Cerebellar nuclear complex (tissue), 1 donor: Measurements from ENCODE around the gene HCN3.
"Not testable (repeated sequence)": the region's sequence is repeated elsewhere in the genome, so short reads cannot be mapped to it uniquely, and the experiment has no call there.

Source experiments
- DNase-seq, 2 experiments: peaks; one replicate each; lab custom pipeline; 2025; lab: John Stamatoyannopoulos, UW

The HCN3 gene

GRCh38 chr1:155284476-155284875, 7.2 kb downstream of the HCN3 start:
- DNase-seq, result no peak

GRCh38 chr1:155285063-155285462, 7.8 kb downstream of the HCN3 start:
- no peak for DNase-seq

- no peak for DNase-seq
These were observed 8.4 kb downstream of the HCN3 start for GRCh38 chr1:155285631-155286044.

DNA sequence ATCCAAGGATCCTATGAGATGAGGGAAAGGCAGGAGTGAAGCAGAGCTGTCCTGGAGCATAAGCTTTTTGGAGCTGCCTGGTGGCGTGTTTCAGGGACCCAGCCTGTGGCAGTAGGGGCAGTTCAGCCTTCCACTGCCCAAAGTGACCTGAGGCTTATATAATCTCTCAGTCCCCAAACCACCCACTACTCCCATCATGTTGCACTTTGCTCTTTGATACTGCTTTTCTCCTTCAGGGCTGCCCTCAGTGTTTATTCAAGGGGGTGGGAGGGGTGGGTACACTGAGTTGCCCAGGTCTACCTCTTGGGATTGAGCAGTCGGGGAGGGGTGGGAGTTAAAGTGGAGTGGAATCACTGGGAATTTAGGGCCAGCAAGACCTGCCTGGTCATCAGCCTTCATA, 9.3 kb downstream of the HCN3 start:
- DNase-seq, result no peak

DNA sequence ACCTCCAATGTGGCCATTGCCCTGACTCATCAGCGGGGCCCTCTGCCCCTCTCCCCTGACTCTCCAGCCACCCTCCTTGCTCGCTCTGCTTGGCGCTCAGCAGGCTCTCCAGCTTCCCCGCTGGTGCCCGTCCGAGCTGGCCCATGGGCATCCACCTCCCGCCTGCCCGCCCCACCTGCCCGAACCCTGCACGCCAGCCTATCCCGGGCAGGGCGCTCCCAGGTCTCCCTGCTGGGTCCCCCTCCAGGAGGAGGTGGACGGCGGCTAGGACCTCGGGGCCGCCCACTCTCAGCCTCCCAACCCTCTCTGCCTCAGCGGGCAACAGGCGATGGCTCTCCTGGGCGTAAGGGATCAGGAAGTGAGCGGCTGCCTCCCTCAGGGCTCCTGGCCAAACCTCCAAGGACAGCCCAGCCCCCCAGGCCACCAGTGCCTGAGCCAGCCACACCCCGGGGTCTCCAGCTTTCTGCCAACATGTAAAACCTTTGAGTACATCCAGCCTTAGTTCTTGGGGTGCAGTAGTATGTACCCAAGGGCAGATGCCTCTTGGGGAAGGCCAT, 10.8 kb downstream of the HCN3 start:
- DNase-seq, result no peak

GRCh38 chr1:155291006-155291405, 13.7 kb downstream of the HCN3 start:
- DNase-seq, result not testable (repeated sequence)

GRCh38 chr1:155293086-155293749, 16.0 kb downstream of the HCN3 start:
- no peak for DNase-seq

DNA sequence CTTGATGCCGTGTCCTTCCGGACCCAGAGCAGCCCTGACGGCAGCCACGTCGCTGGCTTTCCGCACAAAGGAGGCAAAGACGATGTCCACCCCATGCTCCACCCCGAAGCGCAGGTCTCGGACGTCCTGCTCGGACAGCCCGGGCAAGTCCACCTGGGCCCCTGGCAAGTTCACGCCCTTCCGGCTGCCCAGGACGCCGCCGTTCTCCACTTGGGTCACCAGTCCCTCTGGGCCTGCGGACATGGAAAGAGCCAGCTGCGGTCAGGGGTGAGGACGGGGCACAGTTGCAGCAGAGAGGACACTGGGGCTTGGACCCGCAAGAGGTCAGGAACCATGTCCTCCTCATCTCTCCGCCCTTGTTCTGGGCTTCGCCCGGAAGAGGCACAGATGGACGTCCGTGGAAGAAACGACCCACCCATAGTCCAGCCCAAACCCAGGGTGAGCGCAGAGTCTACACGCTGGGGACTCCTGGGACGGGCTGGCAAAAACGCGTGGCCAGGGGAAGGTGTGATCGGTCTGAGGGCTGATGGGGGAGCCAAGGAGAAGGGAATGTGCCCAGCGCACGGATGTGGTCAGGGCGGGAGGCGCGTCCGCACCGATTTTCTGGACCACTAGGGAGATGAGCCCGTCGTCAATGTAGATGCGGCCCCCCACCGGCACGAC, 17.4 kb downstream of the HCN3 start:
- DNase-seq, result no peak

DNA sequence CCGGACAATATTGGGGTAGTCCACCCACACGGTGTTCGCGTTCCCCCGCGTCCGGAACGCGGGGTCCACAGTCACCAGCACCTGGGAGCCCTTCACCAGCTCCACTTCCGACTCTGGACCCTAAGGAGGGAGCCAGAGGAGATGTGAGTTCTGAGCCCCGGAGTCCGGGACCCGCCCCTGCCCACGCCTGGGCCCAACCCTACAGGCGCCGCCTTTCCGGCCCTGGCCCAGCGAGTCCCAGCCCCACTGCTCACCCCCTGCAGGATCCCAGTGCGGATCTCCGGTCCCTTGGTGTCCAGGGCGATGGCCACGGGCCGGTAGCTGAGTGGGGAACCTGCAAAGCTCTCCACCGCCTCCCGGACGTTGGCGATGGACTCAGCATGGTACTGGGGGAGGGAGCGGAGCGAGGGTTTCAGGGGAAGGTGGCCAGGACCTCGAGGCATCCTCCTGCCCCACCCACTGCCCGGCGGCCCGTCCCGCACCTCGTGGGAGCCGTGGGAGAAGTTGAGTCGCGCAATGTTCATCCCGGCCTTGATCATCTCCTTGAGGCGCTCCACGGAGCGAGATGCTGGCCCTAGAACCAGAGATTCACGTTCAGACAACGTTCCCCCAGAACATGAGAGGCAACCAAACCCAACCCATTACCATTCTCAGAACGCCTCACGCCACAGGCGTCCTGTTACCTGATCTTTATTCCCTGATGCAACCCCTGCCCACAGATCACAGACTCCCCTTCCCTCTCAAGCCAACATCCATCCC, 18.1 kb downstream of the HCN3 start:
- DNase-seq, result no peak

DNA sequence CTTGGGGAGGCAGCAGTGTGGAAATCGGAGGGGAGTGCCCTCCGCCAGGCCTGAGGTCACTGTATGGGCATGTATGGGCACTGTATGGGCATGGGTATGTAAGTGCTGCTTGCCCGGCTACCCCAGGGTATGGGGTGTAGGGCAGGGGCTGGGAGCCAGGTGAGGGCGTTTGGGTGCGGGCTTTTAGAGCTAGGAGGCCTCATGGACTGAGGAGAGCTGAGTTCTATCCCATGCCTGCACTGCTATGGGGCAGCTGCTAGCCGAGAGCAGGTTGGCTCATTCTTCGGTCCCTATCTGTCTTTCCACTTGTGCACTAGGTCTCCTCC, 18.6 kb downstream of the HCN3 start:
- DNase-seq, result no peak

- no peak for DNase-seq
These were observed 19.4 kb downstream of the HCN3 start for GRCh38 chr1:155296661-155297060.

DNA sequence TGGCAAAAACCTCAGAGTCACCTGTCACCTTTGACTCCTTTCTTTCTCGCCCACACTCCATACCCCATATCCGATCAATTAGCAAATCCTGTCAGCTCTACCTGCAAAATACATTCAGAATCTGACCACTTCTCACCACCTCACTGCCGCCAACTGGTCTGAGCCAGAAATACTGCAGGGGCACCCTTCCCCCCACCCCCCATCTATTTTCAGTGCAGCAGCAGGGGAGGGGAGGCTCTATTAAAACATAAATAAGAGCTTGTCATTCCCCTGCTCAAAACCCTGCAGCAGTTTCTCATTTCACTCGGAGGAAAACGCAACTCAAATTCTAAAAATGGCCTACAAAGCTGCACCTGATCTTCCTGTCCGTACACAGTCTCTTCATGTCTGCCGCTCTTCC, 20.1 kb downstream of the HCN3 start:
- DNase-seq, result no peak

GRCh38 chr1:155300024-155300423, 22.8 kb downstream of the HCN3 start:
- no peak for DNase-seq

GRCh38 chr1:155300553-155301329, 23.5 kb downstream of the HCN3 start:
- no peak for DNase-seq

DNA sequence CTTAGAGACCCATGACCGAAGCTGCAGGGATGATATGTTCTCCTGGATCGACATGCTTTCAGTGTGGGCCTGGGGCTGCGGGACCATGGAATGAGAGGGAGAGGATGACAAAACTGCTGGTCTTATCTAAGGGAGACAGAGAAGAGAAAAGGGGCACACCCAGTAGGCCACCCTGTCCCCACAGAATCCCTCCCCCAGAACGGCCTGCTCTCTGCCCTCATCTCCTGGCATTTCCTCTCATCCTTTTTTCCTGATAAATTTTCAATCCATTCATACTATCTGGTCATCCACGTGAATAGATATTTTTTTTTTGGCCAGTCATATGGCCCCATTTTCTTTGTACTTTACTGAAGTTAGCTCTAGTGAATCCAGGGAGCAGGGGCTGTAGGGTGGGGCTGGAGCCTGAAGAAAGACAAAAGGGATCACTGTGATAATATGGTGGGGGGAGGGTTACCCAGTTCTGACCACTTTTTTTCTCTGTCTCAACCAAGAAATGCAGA, 24.1 kb downstream of the HCN3 start, which contains the start of gene PKLR:
Gene PKLR, minus strand, starts transcription at position 97 of the 500 bp plus-strand sequence. Its CDS starts 43 bp downstream, at position 54.
- no peak for DNase-seq

GRCh38 chr1:155304558-155305063, 27.3 kb downstream of the HCN3 start:
- DNase-seq, result no peak

DNA sequence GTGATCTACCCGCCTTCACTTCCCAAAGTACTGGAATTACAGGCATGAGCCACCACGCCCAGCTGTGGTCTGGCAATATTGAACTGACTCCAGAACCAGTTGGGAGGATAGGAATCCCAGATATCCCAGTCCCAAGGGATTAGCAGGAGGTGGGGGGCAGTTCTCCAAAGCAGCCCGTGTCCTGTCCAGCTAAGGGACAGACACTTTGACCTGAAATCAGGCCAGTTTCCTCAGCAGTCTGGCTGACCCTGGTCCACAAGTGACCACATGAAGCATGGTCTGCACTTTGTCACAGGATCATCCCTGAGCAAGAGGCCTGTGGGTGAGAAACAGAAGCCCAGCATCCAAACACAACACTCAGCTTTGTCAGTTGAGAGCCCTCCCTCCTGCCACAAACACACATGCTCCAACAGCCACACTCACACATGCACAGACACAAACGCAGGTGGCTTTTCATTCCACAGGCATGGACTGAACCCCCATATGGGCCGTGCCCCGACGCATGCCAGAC, 28.7 kb downstream of the HCN3 start:
- DNase-seq, result no peak

GRCh38 chr1:155307247-155307740, 30.0 kb downstream of the HCN3 start:
- DNase-seq, result no peak

- DNase-seq, result peak; percentile 97 to 99
These were observed 31.5 kb downstream of the HCN3 start, which contains the start of gene FDPS for GRCh38 chr1:155308493-155309422. FDPS (plus strand) TSS chr1:155308866; CDS start chr1:155309790, 924 bp downstream.
